DND-41 (cell line): ENCODE data around the gene RFLNA.

ENCODE experiments used
- ATAC-seq: fragments of 200-7000 bp; cut with Tn5 transposase; 3 replicates; pipeline ENCODE4 v1.9.1; 2021; ENCODE audit warnings: low read depth; ENCODE audit not compliant: insufficient read depth
- DNase-seq: peaks from one replicate; pipeline ENCODE4 v3.0.0-alpha.2; 2020
- H2AFZ ChIP-seq: 2 replicates; pipeline ENCODE4 v1.6.0; 2012; ENCODE audit warnings: low read depth, low read length
- H3K27ac ChIP-seq: 2 replicates; pipeline ENCODE4 v1.5.1; 2012; ENCODE audit warnings: low read length, inconsistent platforms
- H3K27me3 ChIP-seq: fragments of 200-600 bp; sonication (generic); 2 replicates; pipeline ENCODE4 v1.6.0; 2012; ENCODE audit warnings: low read length, mild to moderate bottlenecking, inconsistent platforms; ENCODE audit not compliant: insufficient read depth, poor library complexity
- H3K36me3 ChIP-seq: 2 replicates; pipeline ENCODE4 v1.5.1; 2012; ENCODE audit warnings: low read length, inconsistent platforms; ENCODE audit not compliant: insufficient read depth
- H3K4me1 ChIP-seq: 2 replicates; pipeline ENCODE4 v1.5.1; 2012; ENCODE audit warnings: mild to moderate bottlenecking, low read length; ENCODE audit not compliant: insufficient read depth
- H3K4me2 ChIP-seq: 2 replicates; pipeline ENCODE4 v1.6.0; 2012; ENCODE audit warnings: mild to moderate bottlenecking, moderate library complexity, low read length, inconsistent platforms; ENCODE audit not compliant: insufficient read depth
- H3K4me3 ChIP-seq, 2 experiments: fragments of 200-600 bp in 1 of 2; shearing (Covaris generic) in 1 of 2; 2 replicates each; pipeline ENCODE4 v1.5.1; 2012 to 2016; ENCODE audit warnings: inconsistent platforms in 2 of 2, low read length in 2 of 2, mild to moderate bottlenecking in 2 of 2, low read depth in 1 of 2, moderate library complexity in 1 of 2
- H3K79me2 ChIP-seq: 2 replicates; pipeline ENCODE4 v1.6.0; 2012; ENCODE audit warnings: low read length, inconsistent platforms; ENCODE audit not compliant: insufficient read depth
- H3K9ac ChIP-seq: 2 replicates; pipeline ENCODE4 v1.6.0; 2012; ENCODE audit warnings: low read depth, mild to moderate bottlenecking, inconsistent platforms, low read length, moderate library complexity
- H3K9me3 ChIP-seq: 2 replicates; pipeline ENCODE4 v1.5.1; 2012; ENCODE audit warnings: low read length, moderate library complexity, mild to moderate bottlenecking, inconsistent platforms; ENCODE audit not compliant: insufficient read depth, severe bottlenecking
- H4K20me1 ChIP-seq: 2 replicates; pipeline ENCODE4 v1.6.0; 2012; ENCODE audit warnings: low read length; ENCODE audit not compliant: insufficient read depth
- CTCF ChIP-seq: IDR thresholded peaks from 2 replicates; pipeline ENCODE4 v1.5.1; 2012; ENCODE audit warnings: borderline replicate concordance, low read length, moderate library complexity, mild to moderate bottlenecking; ENCODE audit not compliant: poor library complexity, severe bottlenecking; ENCODE audit errors: extremely low read depth
- EZH2 ChIP-seq: IDR thresholded peaks from 3 replicates; pipeline ENCODE4 v1.6.1; 2012; ENCODE audit warnings: borderline replicate concordance, low read depth, mild to moderate bottlenecking, moderate library complexity, low read length, inconsistent platforms; ENCODE audit not compliant: severe bottlenecking

Gene RFLNA

GRCh38 chr12:124302807-124303578 is 8.1 kb downstream of the RFLNA start:
- DNase-seq (no peak), ATAC-seq (no peak)
- Histone ChIP-seq H3K79me2 (no peaks in the 10 kb centered on the region), H4K20me1 (no peaks in the 10 kb centered on the region), H3K27me3 (no peaks in the 10 kb centered on the region), H3K9me3 (no peaks in the 10 kb centered on the region), H3K27ac (no peak overlapping the region), H3K4me3 (no peak overlapping the region), H3K36me3 (no peaks in the 10 kb centered on the region), H3K4me2 (no peak overlapping the region), H3K4me1 (no peaks in the 10 kb centered on the region), H2AFZ (no peak overlapping the region), H3K9ac (no peak overlapping the region)
- TF ChIP-seq CTCF (no peak), EZH2 (no peak)

DNA sequence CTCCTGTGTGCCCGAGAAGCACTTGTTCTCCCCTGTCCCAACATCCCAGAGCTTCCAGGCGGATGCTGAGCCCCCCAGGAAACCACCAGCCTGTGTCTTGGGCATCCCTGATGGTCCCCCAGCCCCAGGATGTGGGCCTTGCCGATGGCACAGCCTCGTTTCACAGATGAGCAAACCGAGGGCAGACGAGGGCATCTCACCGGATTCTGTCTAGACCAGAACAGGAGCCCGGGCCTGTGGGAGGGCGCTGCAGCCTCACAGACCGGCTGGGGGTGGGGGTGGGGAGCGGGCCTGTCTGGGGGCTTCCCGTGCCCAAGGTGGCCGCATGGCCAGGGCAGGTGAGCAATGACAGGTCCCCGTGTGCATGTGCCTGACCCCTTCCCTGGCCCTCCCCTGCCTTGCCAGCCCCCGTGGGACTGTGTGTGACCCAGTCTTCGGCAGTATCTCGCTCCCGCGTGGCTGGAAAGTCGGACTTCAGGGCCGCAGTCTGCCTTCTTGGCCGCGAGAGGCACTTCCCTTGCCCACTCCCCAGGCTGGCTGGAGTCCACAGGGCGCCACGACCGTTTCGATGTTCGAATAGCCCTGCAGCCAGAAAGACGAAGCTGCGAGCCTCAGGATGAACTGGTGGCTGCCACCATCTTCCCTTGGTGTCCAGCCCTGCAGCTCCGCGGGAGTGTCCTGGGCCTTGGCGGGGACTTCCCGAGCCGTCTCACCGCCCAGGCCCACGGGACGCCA is 8.9 kb downstream of the RFLNA start:
- DNase-seq: no peak
- Histone ChIP-seq H3K27ac (no peak overlapping the region), H2AFZ (no peak overlapping the region), H3K79me2 (no peaks in the 10 kb centered on the region), H4K20me1 (no peaks in the 10 kb centered on the region), H3K4me2 (no peak overlapping the region), H3K36me3 (no peaks in the 10 kb centered on the region), H3K9me3 (no peaks in the 10 kb centered on the region), H3K4me1 (no peaks in the 10 kb centered on the region), H3K9ac (no peak overlapping the region), H3K4me3 (no peak overlapping the region), H3K27me3 (no peaks in the 10 kb centered on the region)
- TF ChIP-seq CTCF (no peak), EZH2 (no peak)
- no peak for ATAC-seq

DNA sequence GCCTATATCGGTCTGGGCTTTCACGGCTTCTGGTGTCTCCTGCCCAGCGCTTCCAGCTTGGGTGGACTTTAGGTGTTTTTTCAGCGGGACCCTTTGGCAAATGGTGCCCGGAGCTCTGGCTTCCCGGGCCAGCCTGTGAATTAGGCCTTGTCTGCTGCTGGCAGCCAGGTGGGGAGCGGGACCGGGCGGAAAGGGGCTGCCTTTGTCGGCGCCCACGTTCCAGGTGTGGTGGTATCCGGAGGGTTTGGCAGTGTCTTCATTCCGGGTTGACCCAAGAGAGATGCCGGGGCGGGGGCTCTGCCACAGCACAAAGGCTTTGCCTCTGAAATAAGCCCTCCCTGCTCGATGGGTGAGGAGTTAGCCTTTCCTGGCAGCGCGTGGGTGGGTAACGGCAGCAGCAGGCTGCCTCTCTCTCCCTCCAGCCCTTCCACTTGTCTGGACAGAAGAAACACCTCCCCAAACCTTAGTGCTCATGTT is 9.5 kb downstream of the RFLNA start:
- Histone ChIP-seq H3K9me3 (no peaks in the 10 kb centered on the region), H3K36me3 (no peaks in the 10 kb centered on the region), H3K27me3 (no peaks in the 10 kb centered on the region), H2AFZ (no peak overlapping the region), H3K4me3 (no peak overlapping the region), H4K20me1 (no peaks in the 10 kb centered on the region), H3K4me1 (no peaks in the 10 kb centered on the region), H3K9ac (no peak overlapping the region), H3K27ac (no peak overlapping the region), H3K4me2 (no peak overlapping the region), H3K79me2 (no peaks in the 10 kb centered on the region)
- no peak for TF ChIP-seq CTCF
- no peak for TF ChIP-seq EZH2
- no peak for DNase-seq
- ATAC-seq: no peak
